Sigmoid colon (tissue), 7 donors: ENCODE data around the gene OR8B8. TPM values are rescaled to one million over a fixed set of nuclear protein-coding genes. Genes with fewer than 3 reads are reported as not detected.

Experiments
- DNase-seq: peaks from one replicate; pipeline ENCODE4 v3.0.0-alpha.2; 2019
- H3K27ac ChIP-seq, 4 donors: fragments of 200-600 bp; sonication (generic); one replicate each; pipeline ENCODE4 v1.5.1; 2016 to 2019; ENCODE audit warnings: mild to moderate bottlenecking in 1 of 4
- H3K27me3 ChIP-seq, 3 donors: fragments of 200-600 bp; sonication (generic); one replicate each; pipeline ENCODE4 v1.5.1; 2019; ENCODE audit warnings: mild to moderate bottlenecking in 1 of 3
- H3K36me3 ChIP-seq, 4 donors: fragments of 200-600 bp; sonication (generic); one replicate each; pipeline ENCODE4 v1.5.1; 2016 to 2019
- H3K4me1 ChIP-seq, 4 donors: fragments of 200-600 bp; sonication (generic); one replicate each; pipeline ENCODE4 v1.5.1; 2017 to 2019
- H3K4me3 ChIP-seq, 4 donors: fragments of 200-600 bp; sonication (generic); one replicate each; pipeline ENCODE4 v1.5.1; 2017 to 2019; ENCODE audit warnings: mild to moderate bottlenecking in 2 of 4, moderate library complexity in 1 of 4
- H3K9me3 ChIP-seq, 4 donors: fragments of 200-600 bp in 3 of 4; sonication (generic) in 3 of 4; one replicate each; pipeline versions ENCODE4 v1.5.1 to v1.6.1; 2013 to 2019
- EP300 ChIP-seq, 4 donors: sonication (generic); formaldehyde crosslinking; IDR thresholded peaks; one replicate each; pipeline ENCODE4 v1.6.1; 2017; ENCODE audit warnings: antibody characterized with exemption in 4 of 4
- POLR2A ChIP-seq, 2 donors: fragments of 450-650 bp; IDR thresholded peaks; one replicate each; pipeline ENCODE4 v1.6.1; 2016; ENCODE audit warnings: antibody characterized with exemption in 2 of 2, mild to moderate bottlenecking in 2 of 2, moderate library complexity in 2 of 2
- POLR2AphosphoS5 ChIP-seq, 4 donors: sonication (generic); formaldehyde crosslinking; IDR thresholded peaks; one replicate each; pipeline ENCODE4 v1.6.1; 2017; ENCODE audit warnings: antibody characterized with exemption in 4 of 4
- WGBS, 2 donors: extraction: QIAGEN DNeasy Blood & Tissue Kit; methylation state at CpG; one replicate each; pipeline ENCODE4 v1.1.7; 2013; 5-methylcytosine and 5-hydroxymethylcytosine counted together
- intact Hi-C: fragments of 100-400 bp; cut with DNase I; formaldehyde crosslinking; loops from one replicate; pipeline ENCODE4 v1.15.1; 2023
- polyA plus RNA-seq, 3 donors: library from polyadenylated mRNA; stranded (reverse); fragments of 200-250 nt; gene quantifications; one replicate each; pipeline ENCODE4 v1.2.3, GENCODE V29; 2013
- total RNA-seq, 4 donors: library from RNA; depleted of rRNA; stranded (reverse); fragments of >200 nt; gene quantifications; one replicate each; pipeline ENCODE4 v1.1.0, GENCODE V29; 2016
- TF ChIP-seq, protein P1 (sequence below), 4 experiments: fragments of 450-650 bp in 3 of 4; fragments of 200-600 bp in 1 of 4; IDR thresholded peaks; one replicate each; pipeline ENCODE4 v1.5.1; 2016 to 2019; ENCODE audit warnings: antibody characterized with exemption in 4 of 4, mild to moderate bottlenecking in 3 of 4, moderate library complexity in 2 of 4
- donor health status: healthy with polysubstance abuse.
- donor health status: Bipolar disorder and iron deficiency.
- donor health status: healthy.

OR8B8 gene
- total and polyA plus RNA-seq, 7 donors = not detected

- H3K36me3 ChIP-seq = no peaks in the 10 kb centered on the region
- H3K4me1 ChIP-seq = no peaks in the 10 kb centered on the region
- no peaks in the 10 kb centered on the region for H3K9me3 ChIP-seq
- WGBS, 2 donors = 82 to 84% methylated on average over 2 of the region's 2 CpGs
- no peak overlapping the region for H3K27ac ChIP-seq
- H3K27me3 ChIP-seq = no peaks in the 10 kb centered on the region
- TF ChIP-seq EP300 (IDR thresholded peaks at IDR 0.05) (no peak), POLR2A (IDR thresholded peaks at IDR 0.05) (no peak), POLR2AphosphoS5 (IDR thresholded peaks at IDR 0.05) (no peak)
- TF ChIP-seq, protein P1, sequence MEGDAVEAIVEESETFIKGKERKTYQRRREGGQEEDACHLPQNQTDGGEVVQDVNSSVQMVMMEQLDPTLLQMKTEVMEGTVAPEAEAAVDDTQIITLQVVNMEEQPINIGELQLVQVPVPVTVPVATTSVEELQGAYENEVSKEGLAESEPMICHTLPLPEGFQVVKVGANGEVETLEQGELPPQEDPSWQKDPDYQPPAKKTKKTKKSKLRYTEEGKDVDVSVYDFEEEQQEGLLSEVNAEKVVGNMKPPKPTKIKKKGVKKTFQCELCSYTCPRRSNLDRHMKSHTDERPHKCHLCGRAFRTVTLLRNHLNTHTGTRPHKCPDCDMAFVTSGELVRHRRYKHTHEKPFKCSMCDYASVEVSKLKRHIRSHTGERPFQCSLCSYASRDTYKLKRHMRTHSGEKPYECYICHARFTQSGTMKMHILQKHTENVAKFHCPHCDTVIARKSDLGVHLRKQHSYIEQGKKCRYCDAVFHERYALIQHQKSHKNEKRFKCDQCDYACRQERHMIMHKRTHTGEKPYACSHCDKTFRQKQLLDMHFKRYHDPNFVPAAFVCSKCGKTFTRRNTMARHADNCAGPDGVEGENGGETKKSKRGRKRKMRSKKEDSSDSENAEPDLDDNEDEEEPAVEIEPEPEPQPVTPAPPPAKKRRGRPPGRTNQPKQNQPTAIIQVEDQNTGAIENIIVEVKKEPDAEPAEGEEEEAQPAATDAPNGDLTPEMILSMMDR (IDR thresholded peaks at IDR 0.05) = no peak
- DNase-seq = no peak
- intact Hi-C loops = no loop called here
- H3K4me3 ChIP-seq = no peak overlapping the region
Measured at GRCh38 chr11:124434699-124435098, 10.8 kb downstream of the OR8B8 start.

GRCh38 chr11:124429599-124429998 lies 15.9 kb downstream of the OR8B8 start:
- H3K27ac ChIP-seq = no peak overlapping the region
- TF ChIP-seq EP300 (IDR thresholded peaks at IDR 0.05) = no peak
- TF ChIP-seq, protein P1 (IDR thresholded peaks at IDR 0.05) = no peak
- no peak for TF ChIP-seq POLR2AphosphoS5 (IDR thresholded peaks at IDR 0.05)
- TF ChIP-seq POLR2A (IDR thresholded peaks at IDR 0.05) = no peak
- no peak for DNase-seq
- no peak overlapping the region for H3K4me3 ChIP-seq
- no peaks in the 10 kb centered on the region for H3K9me3 ChIP-seq
- H3K4me1 ChIP-seq = no peaks in the 10 kb centered on the region
- H3K36me3 ChIP-seq = no peaks in the 10 kb centered on the region
- no peaks in the 10 kb centered on the region for H3K27me3 ChIP-seq
- intact Hi-C loops = no loop called here
- 58 to 72% methylated on average over 2 of the region's 2 CpGs for WGBS, 2 donors

GRCh38 chr11:124424384-124424921 lies 21.0 kb downstream of the OR8B8 start, which contains the start of gene OR8B4:
Gene OR8B4, minus strand, starts transcription at chr11:124424871. Its CDS starts 0 bp downstream, at chr11:124424871.
- H3K9me3 ChIP-seq = no peaks in the 10 kb centered on the region
- 86 to 91% methylated on average over 2 of the region's 2 CpGs for WGBS, 2 donors
- no peak within 1 kb of the TSS for H3K27ac ChIP-seq

DNA sequence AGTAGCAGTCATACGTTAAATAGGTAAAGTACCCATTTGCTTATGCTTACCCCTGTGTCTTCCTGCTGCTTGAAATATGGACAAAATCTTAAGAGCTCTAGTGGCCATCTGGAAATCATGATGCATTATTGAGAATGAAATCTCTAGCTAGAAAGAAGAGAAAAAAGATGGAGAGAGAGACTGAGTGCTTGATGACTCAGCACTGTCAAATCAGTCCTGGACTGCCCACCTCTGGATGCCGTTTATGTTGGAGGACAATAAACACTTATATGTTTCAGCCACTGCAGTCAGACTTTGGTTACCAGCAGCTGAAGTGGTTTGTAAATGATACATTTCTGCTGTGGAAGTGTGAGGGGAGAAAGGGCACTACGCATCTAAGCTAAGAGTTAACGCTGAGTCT lies 24.5 kb downstream of the OR8B8 start:
- no peak overlapping the region for H3K27ac ChIP-seq
- no peak overlapping the region for H3K4me3 ChIP-seq
- 73 to 76% methylated on average over 4 of the region's 4 CpGs for WGBS, 2 donors
- H3K27me3 ChIP-seq = no peaks in the 10 kb centered on the region
- no peaks in the 10 kb centered on the region for H3K9me3 ChIP-seq
- H3K36me3 ChIP-seq = no peaks in the 10 kb centered on the region
- no peak for DNase-seq
- TF ChIP-seq, protein P1 (IDR thresholded peaks at IDR 0.05) = no peak
- TF ChIP-seq EP300 (IDR thresholded peaks at IDR 0.05) = no peak
- no peak for TF ChIP-seq POLR2AphosphoS5 (IDR thresholded peaks at IDR 0.05)
- no peak for TF ChIP-seq POLR2A (IDR thresholded peaks at IDR 0.05)
- intact Hi-C loops = no loop called here
- H3K4me1 ChIP-seq = no peaks in the 10 kb centered on the region

More at GRCh38 chr11:124424384-124424921, 21.0 kb downstream of the OR8B8 start, which contains the start of gene OR8B4:
- no peak within 1 kb of the TSS for H3K4me3 ChIP-seq
- H3K27me3 ChIP-seq = no peaks in the 10 kb centered on the region
- intact Hi-C loops = no loop called here
- H3K36me3 ChIP-seq = no peaks in the 10 kb centered on the region
- DNase-seq = no peak
- no peaks in the 10 kb centered on the region for H3K4me1 ChIP-seq
- TF ChIP-seq POLR2AphosphoS5 (IDR thresholded peaks at IDR 0.05) (no peak), EP300 (IDR thresholded peaks at IDR 0.05) (no peak), POLR2A (IDR thresholded peaks at IDR 0.05) (no peak)
- TF ChIP-seq, protein P1 (IDR thresholded peaks at IDR 0.05) = no peak
